Right cardiac atrium (tissue), 5 donors: Measurements from ENCODE around the gene DCAF15. TPM values are rescaled to one million over a fixed set of nuclear protein-coding genes. Genes with fewer than 3 reads are reported as not detected.

Experiments
- polyA plus RNA-seq: library from polyadenylated mRNA; stranded (reverse); fragments of 200-250 nt; gene quantifications from one replicate; pipeline ENCODE4 v1.2.3, GENCODE V29; 2013
- total RNA-seq, 4 donors: library from RNA; stranded (reverse); fragmentation: NEBNext Ultra II Directional; extraction: Animal tissue kit (Norgen Biotek cat#: 25700); gene quantifications; one replicate each; pipeline ENCODE4 v1.2.1, GENCODE V29; 2021
- donor health status: healthy with polysubstance abuse.
- donor health status: DM: no; HTN: yes; CAD: no.
- donor health status: DM: no; HTN: no; CAD: no.
- donor health status: DM: no; HTN: yes; CAD: no; lungs with severe emphysema.
- donor health status: DM: yes; HTN: yes; CAD: no.

DCAF15 gene
- total and polyA plus RNA-seq, 5 donors = 20.3 to 24.1 (median 21.5) TPM

Other genes with a start within 250 kb of the DCAF15 start
- gene MRI1, start 188.0 kb upstream of the DCAF15 start, total RNA-seq = 10 to 100 TPM; 14.9 to 21.2 (median 16.8) TPM
- gene MRI1, start 188.0 kb upstream of the DCAF15 start, polyA plus RNA-seq = 11.2 TPM
- gene C19orf53, start 178.1 kb upstream of the DCAF15 start, total RNA-seq = 100 to 1,000 TPM in 3 of 4 donors, 10 to 100 TPM in 1; 91.3 to 121 (median 104) TPM
- 233 TPM for gene C19orf53, start 178.1 kb upstream of the DCAF15 start, polyA plus RNA-seq
- 1 to 10 TPM; 3.4 to 6.4 (median 3.5) TPM for gene ZSWIM4, start 157.1 kb upstream of the DCAF15 start, total RNA-seq
- 2.3 TPM for gene ZSWIM4, start 157.1 kb upstream of the DCAF15 start, polyA plus RNA-seq
- 1 to 10 TPM in 2 of 4 donors, under 1 TPM in 1, not detected in 1; 0.86 to 2.1 (median 1.4) TPM for gene NANOS3, start 75.4 kb upstream of the DCAF15 start, total RNA-seq
- gene NANOS3, start 75.4 kb upstream of the DCAF15 start, polyA plus RNA-seq = 1.7 TPM
- 1 to 10 TPM in 1 of 4 donors, under 1 TPM in 3; 0.40 to 1.2 (median 0.80) TPM for gene BRME1, start 46.4 kb upstream of the DCAF15 start, total RNA-seq
- gene BRME1, start 46.4 kb upstream of the DCAF15 start, polyA plus RNA-seq = 0.48 TPM
- gene CC2D1A, start 46.3 kb upstream of the DCAF15 start, total RNA-seq = 10 to 100 TPM; 21.6 to 26.2 (median 22.3) TPM
- gene CC2D1A, start 46.3 kb upstream of the DCAF15 start, polyA plus RNA-seq = 22.9 TPM
- gene PODNL1, start 14.1 kb upstream of the DCAF15 start, total RNA-seq = 1 to 10 TPM; 1.4 to 3.2 (median 2.2) TPM
- 1.9 TPM for gene PODNL1, start 14.1 kb upstream of the DCAF15 start, polyA plus RNA-seq
- gene RFX1, start 53.8 kb downstream of the DCAF15 start, total RNA-seq = 10 to 100 TPM; 10.9 to 15.6 (median 13.5) TPM
- gene RFX1, start 53.8 kb downstream of the DCAF15 start, polyA plus RNA-seq = 7.0 TPM
- not detected for gene RLN3, start 75.6 kb downstream of the DCAF15 start, total RNA-seq
- gene RLN3, start 75.6 kb downstream of the DCAF15 start, polyA plus RNA-seq = not detected
- gene IL27RA, start 79.3 kb downstream of the DCAF15 start, total RNA-seq = 1 to 10 TPM; 3.3 to 4.7 (median 3.7) TPM
- 3.4 TPM for gene IL27RA, start 79.3 kb downstream of the DCAF15 start, polyA plus RNA-seq
- under 1 TPM; 0.38 to 0.58 (median 0.48) TPM for gene PALM3, start 109.6 kb downstream of the DCAF15 start, total RNA-seq
- gene PALM3, start 109.6 kb downstream of the DCAF15 start, polyA plus RNA-seq = 0.45 TPM
- gene MISP3, start 120.3 kb downstream of the DCAF15 start, total RNA-seq = 10 to 100 TPM in 1 of 4 donors, 1 to 10 TPM in 3; 6.4 to 10.3 (median 9.2) TPM
- 11.1 TPM for gene MISP3, start 120.3 kb downstream of the DCAF15 start, polyA plus RNA-seq
- not detected for gene C19orf67, start 133.3 kb downstream of the DCAF15 start, total RNA-seq
- not detected for gene C19orf67, start 133.3 kb downstream of the DCAF15 start, polyA plus RNA-seq
- gene SAMD1, start 138.2 kb downstream of the DCAF15 start, total RNA-seq = 10 to 100 TPM; 34.0 to 53.8 (median 42.5) TPM
- gene SAMD1, start 138.2 kb downstream of the DCAF15 start, polyA plus RNA-seq = 32.2 TPM
- 100 to 1,000 TPM; 351 to 412 (median 373) TPM for gene PRKACA, start 165.3 kb downstream of the DCAF15 start, total RNA-seq
- gene PRKACA, start 165.3 kb downstream of the DCAF15 start, polyA plus RNA-seq = 256 TPM
- 1 to 10 TPM in 3 of 4 donors, under 1 TPM in 1; 0.56 to 1.4 (median 1.2) TPM for gene ASF1B, start 184.1 kb downstream of the DCAF15 start, total RNA-seq
- gene ASF1B, start 184.1 kb downstream of the DCAF15 start, polyA plus RNA-seq = 0.29 TPM